ENCODE data around the gene PPIAL4G.
"Not testable (repeated sequence)": the region's sequence is repeated elsewhere in the genome, so short reads cannot be mapped to it uniquely, and the experiment has no call there.

The PPIAL4G gene

DNA sequence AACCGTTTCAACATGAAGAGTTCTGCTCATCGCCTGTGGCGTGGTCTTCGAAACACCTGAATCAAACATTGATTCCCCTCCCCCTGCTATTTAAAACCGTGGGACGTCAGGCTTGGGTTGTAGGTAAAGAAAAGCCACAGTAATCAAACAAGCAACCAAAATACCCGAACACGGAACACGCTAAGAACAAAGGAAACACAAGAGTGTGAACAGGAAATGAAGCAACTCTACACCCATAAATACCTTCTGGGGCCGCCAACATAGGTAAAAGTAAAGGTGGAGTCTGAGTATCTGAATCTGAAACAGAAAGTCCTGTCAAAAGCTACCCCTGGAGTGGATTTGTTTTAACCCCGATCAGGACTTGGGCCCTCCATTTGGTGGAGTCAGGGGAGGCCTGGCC lies 24.7 kb downstream of the PPIAL4G start:
- H3K4me3 Mint-ChIP-seq, result peak overlapping the region; percentile 91
- ATAC-seq (replicated peaks); H3K36me3 Mint-ChIP-seq; H3K9me3 Mint-ChIP-seq; H3K4me1 Mint-ChIP-seq; H3K27me3 Mint-ChIP-seq: not testable (repeated sequence)
- H3K27ac Mint-ChIP-seq, result peak overlapping the region; percentile 97
- peak; percentile 35 for DNase-seq

DNA sequence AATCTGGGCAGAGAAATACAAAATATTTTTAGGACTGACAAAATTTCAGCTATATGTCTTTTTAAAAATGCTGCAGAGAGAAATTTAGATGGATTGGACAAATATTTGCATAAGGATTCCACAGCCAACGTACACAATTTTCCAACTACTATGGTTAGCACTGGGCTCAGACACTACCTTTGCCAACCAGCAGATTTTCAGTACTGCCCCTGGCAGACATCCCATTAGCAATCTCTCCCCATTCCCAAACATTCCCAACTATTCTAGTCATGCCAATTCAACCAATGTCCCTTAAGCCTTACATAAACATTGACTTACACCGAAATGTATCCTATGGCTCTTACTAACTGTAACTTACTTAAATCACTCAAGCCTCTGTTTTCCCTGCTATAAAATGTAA lies 30.3 kb downstream of the PPIAL4G start:
- not testable (repeated sequence) for H3K4me3 Mint-ChIP-seq; H3K27ac Mint-ChIP-seq; ATAC-seq (replicated peaks); H3K9me3 Mint-ChIP-seq; H3K36me3 Mint-ChIP-seq; H3K4me1 Mint-ChIP-seq; H3K27me3 Mint-ChIP-seq; DNase-seq

GRCh38 chr1:148439654-148440325 lies 43.3 kb downstream of the PPIAL4G start:
- not testable (repeated sequence) for ATAC-seq (replicated peaks); H3K36me3 Mint-ChIP-seq; H3K27ac Mint-ChIP-seq; H3K4me3 Mint-ChIP-seq; H3K27me3 Mint-ChIP-seq; H3K4me1 Mint-ChIP-seq; H3K9me3 Mint-ChIP-seq; DNase-seq

DNA sequence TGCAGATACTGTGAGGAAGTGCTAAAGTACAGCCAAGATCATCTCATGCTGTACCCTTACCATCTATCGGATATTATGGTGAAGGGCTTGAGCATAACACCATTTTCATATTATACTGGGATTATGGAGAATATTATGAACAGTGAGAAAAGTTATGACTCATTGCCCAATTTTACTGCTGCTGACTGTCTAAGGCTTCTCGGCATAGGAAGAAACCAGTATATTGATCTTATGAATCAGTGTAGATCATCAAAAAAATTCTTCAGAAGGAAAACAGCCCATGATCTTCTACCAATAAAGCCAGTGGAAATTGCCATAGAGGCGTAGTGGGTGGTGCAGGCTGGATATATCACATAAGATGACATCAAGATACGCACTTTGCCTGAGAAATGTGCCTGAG lies 47.7 kb downstream of the PPIAL4G start:
- Mint-ChIP-seq H3K9me3 (peaks cover 2 to 4% of the 10 kb centered on the region in 2 donors), H3K27me3 (no peaks in the 10 kb centered on the region), H3K36me3 (peaks cover 9 to 19% of the 10 kb centered on the region in 2 donors), H3K4me1 (peaks cover 11 to 13% of the 10 kb centered on the region in 2 donors), H3K4me3 (no peak overlapping the region), H3K27ac (no peak overlapping the region)
- no peak for ATAC-seq (replicated peaks)
- DNase-seq, result no peak

DNA sequence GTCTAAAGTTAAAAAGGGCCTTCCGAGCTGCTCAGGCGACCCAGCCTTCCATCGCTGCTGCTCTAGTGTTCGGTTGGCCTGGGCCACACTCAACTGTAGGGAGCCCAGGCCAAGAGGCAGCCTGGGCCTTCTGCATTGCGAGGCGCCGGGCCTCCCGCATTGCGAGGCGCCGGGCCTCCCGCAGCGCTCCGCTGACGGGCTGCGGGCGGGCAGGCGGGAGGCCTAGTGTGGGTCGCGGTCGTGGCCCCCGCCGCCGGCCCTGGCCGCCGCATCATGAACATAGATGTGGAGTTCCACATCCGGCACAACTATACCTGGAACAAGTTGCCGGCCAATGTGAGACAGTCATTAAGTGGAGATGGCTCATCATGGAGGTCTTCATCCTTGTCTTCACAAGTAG lies 48.3 kb downstream of the PPIAL4G start:
- peaks cover 12 to 18% of the 10 kb centered on the region in 2 donors for H3K36me3 Mint-ChIP-seq
- no peak for DNase-seq
- H3K27me3 Mint-ChIP-seq, result no peaks in the 10 kb centered on the region
- H3K4me3 Mint-ChIP-seq, result no peak overlapping the region
- H3K9me3 Mint-ChIP-seq, result peaks cover 2 to 4% of the 10 kb centered on the region in 2 donors
- no peak for ATAC-seq (replicated peaks)
- peaks cover 9% of the 10 kb centered on the region in 2 donors for H3K4me1 Mint-ChIP-seq
- no peak overlapping the region for H3K27ac Mint-ChIP-seq

DNA sequence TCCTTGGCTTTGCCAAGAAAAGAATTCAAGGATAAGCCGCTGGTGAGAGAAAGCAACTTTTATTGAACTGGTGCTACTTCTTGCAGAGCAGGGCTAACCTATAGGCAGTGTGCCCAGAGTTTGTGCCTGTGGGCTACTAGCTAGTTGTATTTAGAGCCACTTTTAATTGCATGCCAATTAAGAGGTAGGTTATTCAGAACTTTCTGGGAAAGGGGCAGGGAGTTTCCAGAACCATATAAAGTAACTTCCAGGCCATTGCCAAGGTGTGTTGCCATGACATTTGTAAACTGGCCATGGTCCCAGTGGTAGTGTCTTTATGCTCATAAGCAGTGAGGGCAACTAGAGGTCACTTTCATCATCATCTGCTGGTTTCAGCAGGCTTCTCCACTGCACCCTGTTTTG lies 50.2 kb downstream of the PPIAL4G start:
- H3K9me3 Mint-ChIP-seq; ATAC-seq (replicated peaks); H3K4me3 Mint-ChIP-seq; H3K4me1 Mint-ChIP-seq; H3K27me3 Mint-ChIP-seq; DNase-seq; H3K27ac Mint-ChIP-seq: not testable (repeated sequence)
- peaks cover 14 to 24% of the 10 kb centered on the region in 2 donors for H3K36me3 Mint-ChIP-seq

Data from stimulated activated naive B cell treated with anti-CD40 and anti-IgM and Interleukin-4, amounts not matched to agents 10 μg/mL and 1 μg/mL and 100 μg/mL, for 72 hours (primary cell).